NCI-H2107 (cell line): ENCODE measurements around the gene DTD1.
A peak's percentile ranks its signal among the peaks of the same experiment; 100 is the strongest.

ENCODE experiments used
- DNase-seq: peaks from one replicate; lab custom pipeline; 2025; lab: John Stamatoyannopoulos, UW

Gene DTD1

DNA sequence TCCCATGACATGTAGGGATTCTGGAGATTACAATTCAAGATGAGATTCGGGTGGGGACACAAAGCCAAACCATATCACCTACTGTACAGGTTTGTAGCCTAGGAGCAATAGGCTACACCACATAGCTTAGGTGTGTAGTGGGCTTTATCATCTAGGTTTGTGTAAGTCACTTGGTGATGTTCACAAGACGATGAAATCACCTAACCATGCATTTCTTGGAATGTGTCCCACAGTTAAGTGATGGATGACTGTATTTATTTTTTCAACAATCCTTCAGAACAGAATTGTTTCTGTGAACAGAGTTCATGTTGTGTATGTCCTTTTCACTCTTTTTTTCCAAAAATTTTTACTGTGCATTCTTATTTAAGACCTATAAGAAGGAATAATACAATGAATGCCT lies 76.1 kb downstream of the DTD1 start:
- no peak for DNase-seq

DNA sequence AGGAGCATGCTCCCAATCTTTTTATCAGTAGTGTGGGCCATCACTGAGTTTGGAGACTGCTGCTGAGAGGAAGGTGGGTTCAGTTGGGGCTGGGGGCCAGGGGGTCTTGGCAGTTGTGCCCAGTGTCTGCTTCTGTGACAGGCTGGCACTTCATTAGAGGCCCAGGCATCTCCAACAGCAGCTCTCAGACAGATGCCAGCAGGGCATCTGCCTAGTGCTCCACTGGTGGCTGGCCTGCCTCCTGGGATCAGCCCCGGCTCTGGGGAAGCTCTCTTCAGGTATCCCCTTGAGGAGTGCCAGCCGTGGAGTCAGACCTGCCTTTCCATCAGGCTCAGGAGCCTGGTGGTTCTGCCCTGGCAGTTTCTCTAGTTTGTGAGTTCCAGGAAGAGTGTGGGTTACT lies 77.3 kb downstream of the DTD1 start:
- no peak for DNase-seq

DNA sequence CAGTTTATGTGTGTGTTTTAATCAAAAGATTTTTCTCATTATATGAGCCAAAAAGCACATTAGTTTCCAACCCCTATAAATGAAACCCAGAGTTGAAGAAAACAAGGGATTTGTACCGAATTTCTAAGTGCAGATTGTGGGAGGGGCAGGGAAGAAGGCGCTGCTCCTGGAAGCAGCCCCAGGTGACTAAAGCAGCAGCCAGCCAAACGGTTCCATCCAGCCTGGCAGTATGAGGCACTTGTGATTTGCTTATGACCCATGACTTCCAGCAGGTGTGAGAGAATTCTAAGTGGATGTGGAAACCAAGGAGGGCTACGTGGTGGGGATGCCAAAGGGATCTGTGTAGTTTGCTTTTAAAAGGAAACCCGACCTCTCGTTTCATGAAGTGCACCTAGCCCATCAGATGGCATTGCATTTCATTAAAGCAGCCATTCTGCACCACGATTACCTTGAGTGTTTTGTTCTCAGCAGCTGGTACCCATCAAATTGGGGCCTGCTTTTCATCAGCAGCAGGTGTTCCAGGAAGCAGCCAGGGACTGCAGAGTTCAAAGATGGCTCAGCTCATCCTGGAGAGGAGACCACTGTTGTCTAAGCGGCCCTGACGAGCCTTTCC lies 79.1 kb downstream of the DTD1 start:
- DNase-seq: peak; percentile 73

DNA sequence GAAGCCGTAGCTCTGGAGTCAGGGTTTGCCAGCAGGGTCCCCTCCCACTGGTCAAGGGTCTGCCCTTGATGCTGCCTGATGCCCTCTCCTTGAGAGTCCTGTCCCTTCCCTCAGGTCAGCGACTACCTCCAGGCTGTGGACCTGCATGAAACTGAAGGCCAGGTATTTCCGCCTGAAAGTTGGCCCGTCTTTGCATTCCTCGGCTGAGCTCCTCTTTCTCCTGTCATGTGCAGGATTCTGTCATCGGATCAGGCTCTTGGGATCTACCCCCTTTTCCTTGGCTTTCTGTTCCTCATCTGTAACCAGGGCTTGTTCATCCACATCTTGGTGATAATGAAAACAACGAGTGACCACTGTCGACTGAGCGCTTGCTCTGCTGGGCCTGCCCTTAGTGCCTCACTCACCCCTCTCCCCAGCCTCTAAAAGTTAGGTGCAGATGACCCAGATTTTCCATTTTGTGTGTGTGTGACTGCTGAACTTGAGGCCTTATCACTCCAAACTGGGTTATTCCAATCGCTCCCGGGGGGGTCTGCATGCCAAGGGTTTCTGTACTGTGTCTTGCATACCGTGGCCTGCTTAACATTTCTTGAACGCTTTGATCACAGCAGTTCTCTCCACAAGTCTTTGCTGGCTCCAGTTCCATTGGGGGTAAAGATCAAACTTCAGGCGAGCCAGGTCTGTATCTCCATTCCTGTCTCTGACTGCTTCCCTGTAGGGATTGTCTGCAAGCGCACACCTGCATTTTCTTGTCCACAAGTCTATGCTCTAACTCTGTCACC lies 81.6 kb downstream of the DTD1 start:
- DNase-seq: no peak

DNA sequence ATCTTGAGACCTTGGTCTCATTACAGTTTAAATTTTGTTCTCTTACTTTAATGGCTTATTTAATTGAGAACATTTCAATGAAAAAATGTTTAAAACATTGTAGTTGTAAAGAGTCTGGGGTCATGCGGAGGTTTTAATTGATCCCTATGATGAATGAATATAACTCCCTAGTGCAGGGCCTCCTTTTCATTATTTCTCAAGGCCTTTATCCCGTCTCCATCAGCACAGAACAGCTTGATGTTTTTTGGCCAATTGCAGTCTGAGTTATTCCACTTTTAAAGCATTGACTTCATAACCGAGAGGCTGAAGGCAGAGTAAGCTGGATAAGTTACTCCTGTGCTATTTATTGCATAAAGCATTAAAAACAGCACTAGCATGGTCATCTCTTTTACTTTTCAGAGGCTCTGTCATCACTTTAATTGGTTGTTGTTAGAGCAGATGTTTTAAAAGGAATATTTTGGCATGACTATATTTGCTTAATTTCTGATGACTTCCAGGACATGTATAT lies 83.4 kb downstream of the DTD1 start:
- no peak for DNase-seq

DNA sequence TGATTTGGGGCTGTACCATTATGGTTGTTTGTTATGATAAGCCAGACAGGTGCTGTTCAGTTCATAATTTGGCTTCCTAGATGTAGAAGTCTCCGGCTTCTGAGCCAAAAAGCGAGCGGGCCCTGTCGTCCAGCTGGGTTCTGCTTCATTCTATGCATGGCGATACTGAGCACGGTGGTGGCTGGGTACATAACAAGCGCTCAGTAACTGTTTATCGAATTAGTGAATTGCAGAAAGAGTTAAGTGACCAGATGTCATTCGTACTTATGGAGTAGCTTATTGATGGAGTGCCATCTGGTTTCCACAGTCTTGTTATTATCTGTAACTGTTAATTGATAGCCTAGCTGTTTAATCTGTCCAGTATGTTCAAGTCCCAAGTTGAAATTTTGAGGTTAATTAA lies 85.0 kb downstream of the DTD1 start:
- DNase-seq: no peak

DNA sequence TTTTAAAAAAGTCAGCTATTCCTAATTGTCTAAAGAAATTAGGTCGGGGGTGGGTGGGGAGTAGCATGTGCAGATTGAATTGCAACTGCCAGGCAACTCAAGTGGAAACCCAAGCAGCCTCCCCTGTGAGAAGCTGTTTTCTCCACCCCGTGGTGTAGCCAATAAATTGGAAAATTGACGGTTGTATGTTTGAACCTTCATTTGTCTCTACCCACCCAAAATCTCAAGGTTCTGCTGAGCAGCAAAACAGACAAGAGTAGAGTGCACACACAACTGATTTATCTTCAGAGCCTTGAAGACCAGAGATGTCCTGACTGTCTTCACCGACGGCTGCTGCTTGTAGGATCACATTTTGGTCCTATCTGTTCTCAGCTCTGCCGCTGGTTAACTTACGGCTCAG lies 88.5 kb downstream of the DTD1 start:
- no peak for DNase-seq

DNA sequence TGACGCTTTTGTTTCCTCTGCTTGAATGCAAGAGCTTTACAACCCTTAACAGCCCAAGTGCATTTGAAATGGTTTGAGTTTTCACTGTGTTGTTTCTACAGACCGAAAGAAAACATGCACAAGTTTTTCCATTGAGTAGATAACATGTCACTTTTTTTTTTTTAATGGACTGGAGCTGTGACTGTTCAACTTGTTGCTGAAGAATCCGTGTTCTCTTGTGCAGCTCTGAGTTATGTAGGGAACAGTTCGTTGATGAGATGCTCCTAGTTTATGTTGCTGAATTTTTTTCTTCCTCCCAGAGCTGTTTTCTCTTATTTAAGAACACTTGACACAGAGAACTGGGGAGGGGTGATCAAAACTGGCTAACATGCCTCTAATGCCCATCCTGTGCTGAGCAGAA lies 89.3 kb downstream of the DTD1 start:
- no peak for DNase-seq

DNA sequence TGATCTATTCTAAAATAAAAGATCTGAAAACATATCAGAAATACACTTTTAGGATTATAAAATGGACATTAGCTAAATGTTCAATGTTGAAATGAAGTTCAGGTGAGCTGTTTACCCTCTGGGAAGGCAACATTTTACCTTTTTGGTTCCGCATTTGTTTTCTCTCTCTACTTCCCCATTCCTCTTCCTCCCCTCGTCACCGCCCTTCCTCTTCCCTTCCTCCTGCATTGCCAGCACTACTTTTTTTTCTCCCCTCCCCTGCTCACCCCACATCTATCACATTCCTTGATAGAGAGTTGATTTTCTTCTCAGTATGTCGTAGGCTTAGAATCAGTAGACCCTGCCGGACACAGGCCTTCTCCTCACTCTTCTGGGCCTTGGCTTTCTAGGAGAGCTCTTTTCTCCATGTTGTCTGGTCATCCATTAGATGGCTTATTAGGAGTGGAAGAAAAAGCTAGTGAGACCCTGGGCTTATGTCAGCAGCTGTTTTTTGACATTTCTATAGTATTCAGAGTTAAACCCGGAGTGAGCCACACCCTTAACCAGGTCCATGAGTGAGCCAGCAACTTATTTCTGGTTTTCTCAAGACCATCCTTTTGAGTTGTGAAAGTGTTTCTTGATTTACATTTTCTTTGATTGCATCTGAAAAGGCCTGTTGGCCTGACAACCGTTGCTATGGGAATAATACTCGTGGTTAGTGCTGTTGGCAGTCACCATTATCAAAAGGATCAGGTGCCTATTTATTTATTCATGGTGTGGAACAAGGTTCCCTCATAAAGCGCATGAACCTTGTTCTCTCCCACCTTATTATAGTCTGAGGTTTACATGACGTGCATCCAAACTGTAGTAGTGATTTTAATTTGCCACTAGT lies 90.9 kb downstream of the DTD1 start:
- DNase-seq: peak; percentile 70

DNA sequence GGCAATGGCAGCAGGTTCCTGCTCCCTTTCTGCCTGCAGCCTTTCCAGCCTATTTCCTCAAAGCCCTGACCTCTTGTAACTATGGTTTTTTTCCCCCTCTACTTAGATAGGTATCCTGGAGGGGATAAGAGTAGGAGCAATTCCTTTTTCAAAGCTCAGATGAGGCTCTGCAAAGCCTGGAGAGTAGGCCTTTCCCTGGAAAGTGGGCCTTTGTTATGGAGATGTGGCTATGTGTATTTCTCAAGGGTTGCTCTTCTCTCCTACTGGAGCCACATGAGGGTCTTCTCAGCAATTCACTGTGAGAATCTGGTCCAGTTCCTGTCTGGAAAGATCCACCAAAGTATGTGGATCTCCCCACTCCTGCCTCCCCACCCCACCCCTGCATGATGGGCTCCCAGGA lies 96.0 kb downstream of the DTD1 start:
- no peak for DNase-seq

DNA sequence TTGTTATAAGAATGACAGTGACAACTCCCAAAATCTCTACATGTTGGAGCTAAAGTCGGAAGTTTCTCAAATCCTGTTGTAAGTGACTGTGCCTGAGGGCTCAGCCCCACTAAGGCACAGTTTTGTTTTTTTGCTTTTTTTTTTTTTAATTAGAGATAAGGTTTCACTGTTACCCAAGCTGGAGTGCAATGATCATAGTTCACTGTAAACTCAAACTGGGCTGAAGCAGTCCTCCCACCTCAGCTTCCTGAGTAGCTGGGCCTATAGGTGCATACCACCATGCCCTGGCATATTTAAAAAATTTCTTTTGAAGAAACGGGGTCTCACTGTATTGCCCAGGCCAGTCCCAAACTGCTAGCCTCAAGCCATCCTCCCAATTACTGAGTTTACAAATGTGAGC lies 96.9 kb downstream of the DTD1 start:
- DNase-seq: no peak

DNA sequence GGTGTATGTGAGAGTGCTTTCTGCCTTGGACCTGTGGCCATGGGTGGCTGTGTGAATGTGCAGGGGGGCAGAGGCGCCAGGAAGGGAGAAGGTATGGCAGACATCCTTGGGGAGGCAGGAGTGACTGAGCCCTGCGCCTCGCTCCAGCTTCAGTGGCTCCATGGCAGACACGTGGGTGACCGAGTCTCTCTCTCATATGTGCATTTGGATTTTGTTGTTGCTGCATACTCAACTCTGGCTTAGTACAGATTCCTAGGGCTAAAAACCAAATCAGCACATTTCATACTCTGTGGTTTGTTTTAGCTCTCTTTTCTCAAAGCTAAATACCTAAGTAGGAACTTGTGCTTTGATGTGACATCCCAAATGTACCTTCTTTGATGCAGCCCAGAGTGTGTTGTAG lies 97.6 kb downstream of the DTD1 start:
- no peak for DNase-seq

DNA sequence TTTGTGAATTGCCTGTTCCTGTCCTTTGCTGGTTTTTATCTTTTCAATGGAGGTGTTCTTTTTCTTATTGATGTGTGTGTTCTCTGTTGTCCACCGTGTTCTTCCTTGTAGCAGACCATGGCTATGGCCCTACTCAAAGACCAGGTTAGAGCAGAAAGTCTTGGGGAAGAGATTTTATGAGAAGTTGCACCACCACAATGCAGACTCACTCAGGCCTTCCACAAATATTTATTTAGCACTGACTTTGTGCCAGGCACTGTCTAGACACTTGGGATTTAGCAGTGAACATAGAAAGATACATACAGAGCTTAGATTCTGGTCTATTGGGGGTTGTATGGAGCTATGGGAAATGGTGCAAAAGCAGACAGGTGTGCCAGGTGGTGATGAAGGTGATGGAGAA lies 98.8 kb downstream of the DTD1 start:
- no peak for DNase-seq

DNA sequence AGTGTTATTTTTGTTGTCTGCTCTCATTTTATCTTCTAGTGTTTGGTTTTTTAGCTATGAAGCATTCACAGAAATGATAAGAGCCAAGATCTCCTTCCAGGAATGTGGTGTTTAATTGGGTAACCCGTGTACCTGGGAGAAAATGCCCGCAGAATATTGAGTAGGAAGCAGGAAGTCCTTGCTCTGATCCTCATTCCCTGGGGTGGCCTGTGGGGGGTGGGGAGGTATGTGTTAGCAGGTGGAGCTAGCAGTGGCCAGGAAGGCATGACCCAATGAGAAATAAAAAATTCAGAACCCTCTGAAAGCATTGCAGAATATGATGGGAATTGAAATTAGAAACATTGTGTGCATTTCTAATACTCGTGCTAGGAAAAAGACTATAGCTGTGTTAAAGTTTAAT lies 100.8 kb downstream of the DTD1 start:
- no peak for DNase-seq

DNA sequence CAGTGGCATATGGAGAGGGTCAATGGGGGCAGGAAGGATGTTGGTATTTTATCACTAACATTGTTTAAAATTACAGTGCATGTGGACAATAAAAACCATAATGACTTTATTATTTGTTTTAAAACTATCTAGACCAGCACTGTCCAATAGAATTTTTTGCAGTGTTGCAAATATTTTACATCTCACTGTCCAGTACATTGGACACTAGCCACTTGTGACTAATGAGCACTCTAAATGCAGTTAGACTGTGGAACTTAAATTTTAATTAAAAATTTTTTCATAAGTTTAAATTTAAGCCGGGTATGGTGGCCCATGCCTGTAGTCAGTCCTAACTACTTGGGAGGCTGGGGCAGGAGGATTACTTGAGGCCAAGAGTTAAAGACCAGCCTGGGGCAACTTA lies 101.7 kb downstream of the DTD1 start:
- DNase-seq: no peak

DNA sequence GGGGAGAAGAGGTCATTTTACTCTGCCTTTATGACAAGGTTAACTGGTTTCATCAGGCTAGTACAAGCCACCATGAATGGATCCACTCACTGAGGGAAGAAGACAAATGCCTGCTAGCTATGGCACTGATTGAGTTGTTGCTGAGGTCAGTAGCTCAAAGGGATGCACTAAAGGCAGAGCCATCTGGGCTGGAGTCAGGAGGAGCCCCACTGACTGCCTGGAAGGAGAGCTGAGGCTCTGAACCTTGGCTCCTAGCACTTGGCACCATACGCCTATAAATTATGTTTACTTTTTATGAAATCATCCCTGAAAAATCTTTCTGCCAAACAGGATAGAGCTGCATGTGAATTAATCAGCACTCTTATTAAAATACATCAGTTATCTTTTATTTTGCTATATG lies 104.6 kb downstream of the DTD1 start:
- DNase-seq: no peak

DNA sequence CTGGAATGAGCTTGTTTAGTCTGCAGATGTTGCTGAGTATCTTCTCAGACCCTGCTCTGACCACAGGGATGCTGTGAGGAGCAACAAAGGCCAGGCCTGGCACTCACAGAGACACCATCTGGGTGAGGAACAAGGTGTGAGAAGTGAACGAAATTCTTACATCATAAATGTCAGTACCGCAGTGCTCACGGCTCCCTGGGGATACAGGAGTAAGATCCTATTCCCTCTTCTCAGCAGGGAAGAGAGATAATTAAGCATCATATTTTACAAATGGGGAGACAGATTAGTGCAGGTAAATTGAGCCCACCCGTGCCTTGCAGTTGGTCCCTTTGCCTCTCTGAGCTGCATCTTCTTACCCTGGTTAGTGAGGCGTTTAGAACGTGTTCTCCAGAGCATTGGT lies 106.2 kb downstream of the DTD1 start:
- peak; percentile 43 for DNase-seq

DNA sequence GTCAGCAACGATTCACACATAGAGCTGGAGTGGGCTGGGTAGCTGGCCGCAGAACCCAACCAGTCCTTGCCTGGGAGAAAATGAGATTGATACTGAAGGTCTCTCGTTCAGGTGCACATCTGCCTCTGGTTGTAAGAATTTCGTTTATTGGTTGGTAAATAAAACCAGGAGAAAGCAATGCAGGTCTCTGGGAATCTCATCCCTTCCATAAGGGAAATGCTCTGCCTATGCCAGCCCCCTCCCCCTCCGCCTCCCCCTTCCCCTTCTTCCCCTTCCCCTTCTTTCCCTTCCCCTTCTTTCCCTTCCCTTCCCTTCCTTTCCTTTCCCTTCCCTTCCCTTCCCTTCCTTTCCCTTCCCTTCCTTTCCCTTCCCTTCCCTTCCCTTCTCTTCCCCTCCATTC lies 107.3 kb downstream of the DTD1 start:
- DNase-seq: no peak

DNA sequence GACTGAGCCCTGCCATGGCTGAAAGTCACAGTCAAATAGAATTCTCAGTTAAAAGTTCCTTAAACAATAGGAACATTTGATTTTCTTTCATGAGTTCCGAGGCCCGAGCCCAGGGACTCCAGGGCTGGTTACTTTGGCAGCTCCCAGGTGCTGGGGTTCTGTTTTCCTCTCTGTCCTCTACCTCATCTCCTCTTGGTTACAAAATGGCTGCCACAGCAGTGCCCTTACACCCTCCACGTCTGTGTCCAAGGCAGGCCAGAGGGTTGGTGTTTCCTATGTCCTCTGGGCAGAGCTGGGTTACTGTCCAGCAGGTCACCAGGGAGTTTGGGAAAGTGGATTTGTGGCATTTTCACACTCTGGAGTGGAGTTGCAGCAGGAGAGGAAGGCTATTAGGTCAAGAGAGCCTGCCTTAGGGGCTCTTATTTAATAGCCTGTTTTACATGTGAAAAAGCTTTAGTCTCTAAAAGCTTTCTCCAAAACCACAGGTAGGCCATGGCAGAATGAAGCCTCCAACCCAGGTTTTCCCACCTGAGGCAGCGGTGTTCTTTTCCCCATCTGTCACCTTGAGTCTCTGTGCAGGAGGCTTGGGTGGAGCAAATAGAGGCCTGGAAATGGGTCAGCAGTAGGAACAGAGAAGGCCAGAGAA lies 111.0 kb downstream of the DTD1 start:
- no peak for DNase-seq

DNA sequence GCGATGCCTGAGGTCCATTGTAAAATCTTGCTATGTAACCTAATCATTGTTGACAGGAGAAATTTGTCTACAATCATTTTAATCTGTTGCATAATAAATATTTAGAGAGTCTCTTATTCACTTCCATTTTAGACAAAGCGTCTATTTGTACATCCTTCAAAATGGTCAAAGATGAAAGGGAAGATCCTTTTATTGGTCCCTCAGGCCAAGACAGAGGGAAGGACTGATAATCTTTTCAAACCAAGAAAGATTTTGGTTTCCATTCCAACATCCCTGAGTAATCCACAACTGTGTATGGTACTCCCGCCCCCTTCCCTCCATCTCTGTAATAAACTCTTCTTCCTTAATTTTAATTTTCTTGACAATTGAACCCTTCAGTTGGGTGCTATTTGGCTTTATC lies 114.1 kb downstream of the DTD1 start:
- DNase-seq: no peak

DNA sequence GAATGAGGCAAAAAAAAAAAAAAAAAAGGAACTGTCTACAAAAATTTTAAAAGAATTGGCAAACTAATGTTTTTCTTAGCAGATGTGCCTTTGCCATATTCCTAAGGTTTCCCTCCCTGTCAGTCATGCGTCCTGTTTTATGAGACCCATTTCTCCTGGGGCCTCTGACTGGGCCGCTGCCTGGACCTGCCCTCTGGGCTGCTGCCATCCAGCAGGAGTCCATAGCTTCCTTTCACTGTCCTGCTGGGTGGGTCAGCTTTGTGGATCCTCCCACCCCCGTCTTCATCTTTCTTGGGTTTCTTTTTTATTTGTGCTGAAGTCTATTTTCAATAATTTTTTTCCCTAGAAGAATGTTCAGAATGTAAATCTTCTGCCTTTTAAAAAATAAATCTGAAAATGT lies 114.9 kb downstream of the DTD1 start:
- DNase-seq: no peak

DNA sequence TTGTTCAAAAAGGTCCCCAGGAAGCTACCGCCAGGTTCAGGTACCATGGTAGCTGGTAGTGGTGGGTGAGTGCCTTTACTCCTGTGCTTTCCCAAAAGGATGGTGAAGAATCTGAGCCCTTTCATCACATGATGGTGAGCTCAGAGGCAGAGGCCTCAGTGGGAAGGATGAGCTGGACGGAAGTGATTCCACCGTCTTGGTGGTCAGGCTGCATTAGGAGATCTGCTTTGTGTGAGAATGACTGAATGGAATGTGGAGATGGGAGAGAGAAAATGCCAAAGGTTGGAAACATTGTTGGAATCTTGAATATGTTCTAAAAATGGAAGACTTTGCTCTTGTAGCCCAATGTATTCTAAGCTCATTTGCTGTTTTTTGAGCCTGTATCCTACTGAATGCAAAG lies 117.6 kb downstream of the DTD1 start:
- no peak for DNase-seq
